ENCODE results near the gene CDKN2AIPNL.

The CDKN2AIPNL gene, protein sequence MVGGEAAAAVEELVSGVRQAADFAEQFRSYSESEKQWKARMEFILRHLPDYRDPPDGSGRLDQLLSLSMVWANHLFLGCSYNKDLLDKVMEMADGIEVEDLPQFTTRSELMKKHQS

DNA sequence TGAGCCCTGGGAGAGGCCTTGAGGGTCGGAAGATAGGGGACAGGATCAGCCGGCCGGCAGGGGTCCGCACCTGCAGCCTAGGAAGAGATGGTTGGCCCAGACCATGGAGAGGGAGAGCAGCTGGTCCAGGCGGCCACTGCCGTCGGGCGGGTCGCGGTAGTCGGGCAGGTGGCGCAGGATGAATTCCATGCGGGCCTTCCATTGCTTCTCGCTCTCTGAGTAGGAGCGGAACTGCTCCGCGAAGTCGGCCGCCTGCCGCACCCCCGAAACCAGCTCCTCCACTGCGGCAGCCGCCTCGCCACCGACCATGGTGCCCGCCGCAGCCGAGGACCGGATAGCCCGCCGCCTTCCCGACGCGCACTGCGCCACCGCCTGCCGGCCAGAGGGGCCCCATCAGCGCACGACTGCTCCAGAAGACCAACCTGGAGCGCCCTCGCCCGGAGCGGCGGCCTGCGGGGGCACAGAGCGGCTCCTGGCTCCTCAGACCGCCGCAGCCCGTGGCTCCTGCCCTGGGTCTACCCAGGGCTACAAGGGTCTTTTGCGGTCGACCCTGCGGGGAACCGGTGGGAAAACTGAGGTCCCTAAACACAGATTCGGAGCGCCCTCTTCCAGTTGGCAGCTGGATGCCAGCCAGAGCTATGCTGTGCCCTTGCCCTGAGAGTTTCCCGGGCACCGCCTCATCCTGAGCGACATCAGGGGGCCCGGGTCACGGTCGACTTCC is at the start of gene CDKN2AIPNL:
CDKN2AIPNL (minus strand) TSS at position 336 of the 721 bp plus-strand sequence; CDS start at position 309, 27 bp downstream.
- DNase-seq (ENCODE audit: low spot score), result peak; percentile 87

DNA sequence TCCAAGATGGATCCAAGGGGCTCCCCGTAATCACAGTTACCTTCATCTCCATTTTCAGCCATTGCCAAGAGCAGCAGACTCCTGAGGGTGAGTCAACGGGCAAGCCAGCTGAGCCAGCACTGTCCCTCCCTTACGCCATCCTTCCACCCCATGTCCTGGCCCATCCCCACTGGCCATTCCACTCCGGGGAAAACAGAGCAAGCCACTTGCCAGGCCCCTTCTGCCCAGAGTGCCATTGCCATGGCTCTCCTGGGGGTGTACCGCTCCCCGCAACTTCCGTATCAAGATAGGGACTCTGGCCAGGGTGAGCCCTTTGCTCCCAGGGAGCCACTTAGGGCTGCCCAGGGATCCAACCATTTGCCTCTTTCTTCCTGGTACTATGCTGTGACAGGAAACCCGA is 48.9 kb upstream of the CDKN2AIPNL start:
- DNase-seq (ENCODE audit: low spot score), result no peak

DNA sequence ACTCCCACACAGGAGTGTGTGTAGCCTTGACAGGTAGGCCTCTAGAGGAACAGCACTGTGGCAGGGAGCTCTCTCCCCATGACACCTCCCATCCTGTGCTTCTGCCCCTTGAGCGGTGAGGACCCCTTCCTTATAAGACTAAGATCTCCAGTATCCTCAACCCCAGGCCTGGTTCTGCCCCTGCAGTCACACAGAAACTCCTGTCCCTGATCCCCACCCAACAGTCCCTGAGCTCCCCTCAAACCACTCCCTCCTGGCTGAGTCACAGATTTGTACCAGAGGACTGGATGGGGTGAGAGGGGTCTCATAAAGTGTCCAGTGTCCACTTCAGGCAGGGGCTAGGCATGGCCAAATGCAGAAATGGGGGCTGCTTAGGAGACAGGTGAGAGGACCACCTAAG is 47.8 kb upstream of the CDKN2AIPNL start:
- no peak for DNase-seq (ENCODE audit: low spot score)

DNA sequence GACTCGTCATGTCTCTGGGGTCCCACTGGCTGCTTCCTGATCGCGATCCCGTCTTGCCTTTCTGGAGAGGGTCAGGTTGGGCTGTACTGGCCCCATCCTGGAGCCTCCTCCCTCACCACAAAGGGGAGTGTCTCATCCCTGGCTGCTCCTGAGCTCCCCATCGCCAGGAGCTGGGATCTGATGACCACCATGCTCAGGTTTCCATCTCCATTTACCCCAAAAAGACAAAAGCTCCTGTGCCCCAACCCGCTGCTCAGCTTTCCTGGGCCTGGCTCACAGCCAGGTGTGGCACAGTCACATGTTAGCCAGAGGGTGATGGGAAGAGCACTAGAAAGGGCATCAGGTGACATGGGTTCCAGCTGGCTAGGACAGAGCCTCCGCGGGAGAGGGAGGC is 47.3 kb upstream of the CDKN2AIPNL start:
- no peak for DNase-seq (ENCODE audit: low spot score)

DNA sequence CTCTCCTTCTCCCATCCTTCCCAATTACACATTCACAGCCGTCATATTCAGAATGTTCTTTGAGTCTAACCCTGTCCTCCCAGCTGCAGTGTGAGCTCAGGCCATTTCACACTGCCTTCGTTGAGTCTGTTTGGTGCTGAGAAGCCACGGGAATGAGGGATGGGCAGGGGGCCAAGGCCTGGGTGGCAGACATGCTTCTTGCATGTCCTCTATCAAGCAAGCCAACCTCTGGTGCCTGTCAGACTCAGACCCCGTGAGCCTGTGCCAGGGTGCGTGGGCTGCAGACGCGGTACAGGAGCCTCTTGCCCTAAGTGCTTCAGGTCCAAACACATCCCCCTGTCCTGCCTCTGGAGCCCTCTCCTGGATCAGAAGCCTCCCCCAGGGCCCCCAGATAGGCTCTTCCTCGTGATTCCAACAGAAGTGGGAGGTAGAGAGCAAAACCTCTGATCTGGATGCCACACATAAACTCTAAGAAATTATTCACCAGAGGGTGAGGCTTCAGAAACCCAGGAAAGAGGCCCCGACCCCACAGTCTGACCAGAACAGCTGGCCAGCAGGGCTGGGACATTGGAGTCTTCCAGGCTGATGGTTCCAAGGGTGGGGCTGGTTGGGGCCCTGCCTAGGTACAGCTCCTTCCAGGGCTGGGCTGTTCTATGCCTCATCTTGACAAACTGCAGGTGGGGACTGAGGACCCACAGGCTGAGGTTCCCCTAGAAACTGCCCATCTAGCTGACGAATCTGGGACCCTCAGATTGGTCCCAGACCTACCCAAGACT is 46.7 kb upstream of the CDKN2AIPNL start:
- no peak for DNase-seq (ENCODE audit: low spot score)

DNA sequence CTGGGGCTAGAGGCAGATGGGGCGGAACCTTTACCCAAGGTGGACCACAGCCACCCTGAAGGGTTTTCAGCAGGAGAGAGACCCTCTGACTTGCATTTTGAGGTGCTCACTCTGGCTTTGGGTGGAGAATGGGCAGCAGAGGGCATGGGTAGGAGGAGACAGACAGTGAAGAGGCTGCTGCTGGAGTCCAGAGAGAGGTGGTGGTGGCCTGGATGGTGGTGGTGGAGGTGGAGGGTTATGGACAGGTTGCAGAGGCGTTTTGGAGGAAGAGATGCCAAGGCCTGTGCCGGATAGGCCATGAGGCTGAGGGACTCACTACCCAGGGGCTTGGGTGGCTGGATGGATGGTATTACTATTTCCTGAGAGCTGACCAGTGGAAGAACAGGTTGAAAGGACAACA is 46.1 kb upstream of the CDKN2AIPNL start:
- no peak for DNase-seq (ENCODE audit: low spot score)

DNA sequence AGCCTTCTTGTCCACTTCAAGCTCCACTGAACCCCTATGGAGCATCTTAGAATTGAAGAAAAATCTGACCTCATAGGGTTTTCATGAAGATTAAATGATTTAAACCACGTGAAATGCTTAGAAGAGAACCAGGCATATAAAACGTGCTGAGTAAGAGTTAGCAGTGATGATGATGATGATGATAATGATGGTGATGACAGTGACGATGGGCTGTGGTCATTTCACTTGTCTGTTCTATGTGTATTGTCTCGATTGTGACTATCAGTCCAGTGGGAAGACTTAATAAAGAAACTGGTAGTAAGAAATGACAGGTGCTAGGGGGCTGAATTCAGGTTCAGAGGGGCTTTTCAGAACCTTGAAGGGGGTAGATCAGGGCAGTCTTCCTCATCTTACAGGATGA is 45.1 kb upstream of the CDKN2AIPNL start:
- DNase-seq (ENCODE audit: low spot score), result no peak

DNA sequence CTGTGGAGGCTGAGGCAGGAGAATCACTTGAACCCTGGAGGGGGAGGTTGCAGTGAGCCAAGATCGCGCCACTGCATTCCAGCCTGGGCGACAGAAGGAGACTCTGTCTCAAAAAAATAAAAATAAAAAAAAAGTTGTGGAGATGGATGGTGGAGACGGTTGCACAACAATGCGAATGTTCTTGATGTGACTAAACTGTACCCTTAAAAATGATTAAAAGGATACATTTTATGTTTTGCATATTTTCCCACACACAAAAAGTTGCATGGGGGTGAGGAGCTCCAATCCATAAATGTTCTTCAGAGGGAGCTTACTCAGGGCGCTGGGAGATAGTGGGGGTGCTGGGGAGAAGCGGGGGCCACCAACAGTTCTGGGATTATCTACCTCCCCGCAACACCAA is 43.8 kb upstream of the CDKN2AIPNL start:
- DNase-seq (ENCODE audit: low spot score), result no peak

DNA sequence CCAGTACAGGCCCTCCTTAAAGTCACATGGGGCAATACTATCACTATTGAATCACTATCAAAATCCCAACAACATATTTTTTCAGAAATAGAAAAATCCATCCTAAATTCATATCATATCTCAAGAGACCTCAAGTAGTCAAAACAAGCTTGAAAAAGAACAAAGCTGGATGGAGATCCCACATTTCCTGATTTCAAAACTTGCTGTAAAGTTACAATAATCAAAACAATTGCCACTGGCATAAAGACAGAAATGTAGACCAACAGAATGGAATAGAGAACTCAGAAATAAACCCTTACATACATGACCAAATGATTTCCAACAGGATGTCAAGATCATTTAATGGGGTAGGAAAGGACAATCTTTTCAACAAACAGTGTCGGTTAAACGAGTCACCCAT is 41.3 kb upstream of the CDKN2AIPNL start:
- DNase-seq (ENCODE audit: low spot score), result no peak

DNA sequence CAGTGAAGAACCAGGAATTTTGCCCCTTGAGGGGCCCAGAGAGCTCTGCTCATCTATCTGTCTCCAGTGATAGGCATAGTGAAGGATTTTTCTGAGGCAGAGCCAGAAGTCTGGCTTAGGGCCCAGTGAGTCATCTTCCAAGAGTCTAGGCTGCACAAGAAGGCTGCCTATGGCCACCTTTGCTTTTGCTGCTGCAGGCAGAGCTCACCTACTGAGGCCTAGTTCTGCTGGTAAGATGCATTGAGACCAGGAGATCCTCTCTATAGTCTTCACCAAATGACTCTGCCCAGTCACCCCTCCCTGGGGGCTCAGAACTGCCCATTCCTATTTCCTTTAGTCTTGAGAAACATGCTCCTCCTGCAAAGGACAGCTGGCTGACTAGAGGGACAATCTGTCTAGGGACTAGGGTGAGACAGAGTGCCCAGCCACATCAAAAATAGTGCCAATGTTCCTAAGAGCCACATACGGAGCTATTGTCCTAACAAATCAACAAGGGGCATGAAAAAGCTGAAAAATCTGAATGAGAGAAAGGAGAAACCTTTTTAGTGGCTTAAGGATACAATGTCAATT is 40.3 kb upstream of the CDKN2AIPNL start:
- DNase-seq (ENCODE audit: low spot score), result no peak

DNA sequence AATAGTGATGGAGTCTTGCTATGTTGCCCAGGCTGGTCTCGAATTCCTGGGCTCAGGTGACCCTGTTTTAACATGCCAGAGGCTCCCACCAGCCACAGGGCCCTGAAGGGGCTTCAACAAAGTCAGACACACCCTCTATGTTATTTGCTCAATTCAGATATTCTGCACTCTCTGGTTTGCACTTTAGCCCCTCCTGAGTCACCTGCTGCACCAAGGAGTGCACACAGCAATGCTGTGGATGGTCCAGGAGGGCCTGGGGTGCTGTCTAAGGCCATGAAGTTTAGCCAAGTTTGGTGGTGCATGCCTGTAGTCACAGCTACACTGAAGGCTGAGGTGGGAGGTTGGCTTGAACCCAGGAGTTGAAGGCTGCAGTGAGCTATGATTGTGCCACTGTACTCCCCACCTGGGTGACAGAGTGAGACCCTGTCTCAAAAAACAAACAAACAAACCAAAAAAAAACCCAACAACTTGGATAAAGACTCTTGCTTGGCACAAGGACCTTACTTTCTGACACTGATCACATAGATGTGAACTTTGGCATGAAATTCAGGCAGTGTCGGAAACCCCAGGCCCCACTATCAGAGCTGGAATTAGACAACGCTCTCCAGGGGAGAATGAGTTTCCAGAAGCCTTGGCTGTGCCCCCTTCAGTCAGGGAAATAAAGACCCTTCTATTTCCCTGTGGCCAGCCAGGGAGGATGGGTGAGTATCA is 39.7 kb upstream of the CDKN2AIPNL start:
- DNase-seq (ENCODE audit: low spot score), result no peak

DNA sequence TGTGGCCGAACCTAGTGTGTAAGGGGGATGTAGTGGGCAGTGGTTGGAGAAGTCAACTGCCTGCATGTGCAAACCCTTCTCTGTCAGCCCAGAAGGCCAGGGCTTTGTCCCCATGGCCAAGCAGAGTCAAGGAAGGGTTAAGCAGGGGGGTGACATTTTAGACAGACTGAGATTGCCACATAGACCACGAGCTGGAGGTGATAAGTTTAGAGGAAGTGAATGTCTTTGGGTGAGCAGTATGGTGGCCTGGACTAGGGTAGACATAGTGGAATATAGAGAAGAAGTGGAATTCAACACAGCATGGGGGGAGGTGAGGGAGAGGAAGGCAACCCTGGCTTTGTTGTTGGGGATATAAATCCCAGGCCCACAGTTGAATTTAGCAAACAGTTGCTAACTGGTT is 38.7 kb upstream of the CDKN2AIPNL start:
- no peak for DNase-seq (ENCODE audit: low spot score)

DNA sequence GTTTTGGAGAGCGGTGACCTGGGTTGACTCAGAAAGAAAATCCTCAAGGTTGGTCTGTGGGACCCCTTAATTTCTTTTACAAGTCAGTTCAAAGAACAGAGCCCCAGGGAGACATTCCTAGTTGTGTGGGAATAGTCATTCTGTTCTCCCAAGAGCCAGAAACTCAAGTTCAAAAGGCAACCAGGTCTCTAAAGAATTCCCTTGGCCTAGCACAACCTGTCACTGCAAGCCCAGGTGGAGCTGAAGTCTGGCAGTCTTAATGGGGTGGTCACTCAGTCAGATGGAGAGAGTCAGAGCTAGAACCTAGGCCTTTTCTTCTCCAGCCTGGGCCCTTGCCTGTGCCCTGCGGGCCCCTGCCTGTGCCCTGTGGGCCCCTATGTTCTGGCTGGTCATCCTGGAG is 37.5 kb upstream of the CDKN2AIPNL start:
- no peak for DNase-seq (ENCODE audit: low spot score)

DNA sequence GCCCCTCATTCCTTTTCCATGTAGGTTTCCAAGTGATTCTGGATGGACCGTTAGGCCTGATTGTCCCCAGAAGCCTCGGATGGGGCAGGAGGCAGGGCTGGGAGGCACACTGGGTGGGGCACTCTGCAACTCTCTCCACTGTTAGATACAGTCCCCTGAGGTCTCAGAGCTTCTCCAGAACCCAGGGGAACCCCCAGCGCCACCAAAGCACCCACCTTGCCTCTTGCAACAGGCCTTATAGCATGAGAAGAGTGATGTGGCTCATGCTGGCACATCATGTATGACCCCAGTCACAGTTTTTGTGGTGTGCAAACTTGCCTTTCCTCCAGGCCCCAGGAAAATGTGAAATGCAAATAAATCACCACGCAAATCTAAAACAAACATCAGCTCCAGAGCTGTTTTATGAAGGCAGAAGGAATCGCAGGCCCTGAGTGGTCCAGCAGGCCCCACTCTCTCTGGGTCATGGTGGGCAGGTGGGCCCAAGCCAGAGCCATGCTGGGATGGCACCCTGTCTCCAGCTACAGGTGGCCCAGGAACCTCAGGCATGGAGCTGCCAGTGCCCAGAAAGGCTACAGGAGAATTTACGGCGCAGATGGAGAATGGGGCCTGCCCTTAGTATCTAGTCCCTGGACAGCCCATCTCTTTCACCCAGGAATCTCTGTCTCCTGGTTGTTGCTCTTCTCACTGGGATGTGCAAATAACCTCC is 36.3 kb upstream of the CDKN2AIPNL start:
- no peak for DNase-seq (ENCODE audit: low spot score)

DNA sequence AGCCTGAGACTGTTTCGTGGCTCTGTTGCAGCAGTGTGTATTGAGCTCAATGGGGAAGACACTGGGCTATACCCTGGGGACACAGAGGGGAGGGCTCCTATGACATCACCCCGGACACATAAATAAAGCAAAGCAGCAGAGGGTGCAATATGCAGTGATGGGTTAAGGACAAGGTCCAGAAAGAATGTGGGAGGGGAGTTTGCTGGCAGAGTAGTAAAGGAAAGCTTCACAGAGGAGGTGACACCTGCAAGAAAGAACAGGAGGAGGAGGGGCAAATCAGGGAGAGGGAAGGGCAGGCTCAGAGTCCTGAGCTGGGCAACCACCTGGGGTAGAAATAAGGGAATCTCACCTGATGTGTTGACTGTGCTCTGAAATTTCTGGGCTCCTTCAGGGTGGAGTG is 35.3 kb upstream of the CDKN2AIPNL start:
- DNase-seq (ENCODE audit: low spot score), result peak; percentile 70

DNA sequence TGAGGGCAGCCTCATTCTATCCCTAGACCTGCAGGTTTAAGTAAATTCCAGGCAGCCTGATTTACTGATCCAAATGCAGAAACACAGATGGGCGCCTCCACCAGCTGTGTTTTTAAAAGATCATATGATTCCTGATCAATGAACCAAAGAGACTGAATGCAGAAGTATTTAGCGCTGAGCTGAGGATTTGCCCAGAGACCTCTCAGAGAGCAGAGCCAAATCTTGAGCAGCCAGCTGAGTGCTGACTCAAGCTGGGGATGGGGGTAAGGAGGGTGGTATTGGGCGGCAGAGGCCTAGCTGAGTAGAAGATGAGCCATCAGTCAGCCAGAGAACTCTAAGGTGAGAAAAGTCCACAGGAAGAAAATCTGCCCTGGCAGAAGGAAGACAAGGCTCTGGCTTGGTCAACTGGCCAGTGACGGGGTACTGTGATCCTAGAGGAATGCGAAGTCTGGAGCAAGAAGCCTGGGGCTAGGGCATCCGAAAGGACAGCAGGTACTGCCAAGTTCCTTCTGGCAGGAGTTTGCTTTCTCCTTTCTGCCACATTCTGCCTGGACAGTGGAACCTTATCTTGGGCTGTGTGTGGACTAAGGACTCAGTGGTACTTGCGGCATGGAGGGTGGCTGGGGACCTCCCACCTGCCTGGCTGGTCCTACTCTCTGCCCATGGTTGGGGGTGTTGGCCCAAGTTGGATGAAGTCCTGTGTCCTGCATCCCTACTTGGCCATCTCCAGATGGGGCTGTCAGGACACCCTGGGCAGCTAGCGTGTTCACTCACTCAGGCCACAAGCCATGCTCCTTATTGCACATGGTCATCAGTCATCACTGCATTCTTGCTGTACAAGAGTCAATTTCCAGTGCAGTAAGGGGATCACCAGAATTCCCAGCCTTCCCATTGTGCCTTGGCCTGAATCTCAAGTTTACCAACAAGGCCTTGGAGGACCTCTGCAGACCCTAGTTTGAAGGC is 34.5 kb upstream of the CDKN2AIPNL start:
- peak; percentile 75 for DNase-seq (ENCODE audit: low spot score)

DNA sequence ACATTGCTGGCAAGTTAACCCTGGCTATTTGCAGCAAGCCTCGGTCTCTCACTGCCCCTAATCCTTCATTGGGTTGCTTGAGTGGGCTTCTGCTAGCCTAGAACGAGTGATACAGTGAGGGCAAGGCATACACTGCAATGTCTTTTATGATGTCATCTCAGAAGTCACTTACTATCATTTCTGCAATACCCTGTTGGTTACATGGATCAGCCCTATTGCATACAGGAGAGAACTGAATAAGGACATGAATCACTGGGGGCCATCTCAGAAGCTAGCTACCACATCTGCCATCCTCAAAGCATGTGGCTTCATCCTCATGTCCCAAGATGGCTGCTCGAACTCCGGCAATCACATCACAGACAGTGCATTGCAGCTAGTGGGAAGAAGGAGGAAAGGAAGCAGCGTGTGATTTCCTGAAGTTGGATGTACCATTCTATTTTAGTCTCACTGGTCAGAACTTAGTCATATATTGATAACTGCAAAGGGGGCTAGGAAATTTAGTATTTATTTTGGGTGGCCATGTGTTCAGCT is 33.3 kb upstream of the CDKN2AIPNL start:
- no peak for DNase-seq (ENCODE audit: low spot score)

DNA sequence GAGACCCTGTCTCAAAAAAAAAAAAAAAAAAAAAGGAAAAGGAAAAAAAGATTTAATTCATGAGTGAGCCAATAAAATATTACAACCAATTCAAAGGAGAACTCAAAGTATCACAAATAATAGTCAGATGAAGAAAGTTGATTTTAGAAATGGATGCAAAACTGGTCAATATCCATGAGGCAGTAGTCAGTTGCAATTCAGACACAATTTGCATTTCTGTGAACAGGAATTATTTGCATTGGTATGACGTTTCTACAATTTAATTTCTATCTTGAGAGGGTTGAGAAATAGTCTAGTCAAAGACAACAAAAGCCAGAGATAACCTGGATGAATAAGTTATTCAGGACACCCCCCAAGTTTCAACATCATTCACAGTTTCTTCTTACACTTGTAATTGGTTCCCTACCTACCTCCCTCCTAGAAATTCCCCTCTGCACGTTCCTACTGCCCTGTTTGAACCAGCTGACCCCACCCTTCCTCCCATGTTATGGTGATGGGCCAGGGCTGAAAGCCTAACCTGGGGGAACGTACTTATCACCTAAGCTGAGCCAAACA is 28.6 kb upstream of the CDKN2AIPNL start:
- no peak for DNase-seq (ENCODE audit: low spot score)

DNA sequence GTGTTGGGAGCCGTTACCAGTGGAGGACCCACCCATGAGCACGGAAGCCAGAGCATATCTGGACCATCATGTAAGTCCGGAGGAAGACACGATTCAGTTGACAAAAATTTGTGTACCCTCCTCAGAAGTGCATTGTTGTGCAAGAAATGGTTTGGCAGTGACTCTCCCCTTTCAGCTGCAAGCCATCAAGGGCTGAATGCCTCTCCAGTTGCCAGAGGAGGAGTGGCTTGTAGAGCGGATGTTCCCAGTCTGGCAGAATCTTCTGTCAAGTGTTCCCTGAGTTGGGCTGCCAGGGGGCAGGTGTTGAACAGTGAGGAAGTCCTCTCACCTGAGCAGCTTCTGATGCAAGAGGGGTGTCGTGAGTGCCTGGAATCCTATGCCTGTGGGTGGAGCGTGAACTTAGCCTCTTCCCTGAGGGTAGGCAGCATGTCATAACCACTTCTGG is 27.6 kb upstream of the CDKN2AIPNL start:
- DNase-seq (ENCODE audit: low spot score), result no peak

DNA sequence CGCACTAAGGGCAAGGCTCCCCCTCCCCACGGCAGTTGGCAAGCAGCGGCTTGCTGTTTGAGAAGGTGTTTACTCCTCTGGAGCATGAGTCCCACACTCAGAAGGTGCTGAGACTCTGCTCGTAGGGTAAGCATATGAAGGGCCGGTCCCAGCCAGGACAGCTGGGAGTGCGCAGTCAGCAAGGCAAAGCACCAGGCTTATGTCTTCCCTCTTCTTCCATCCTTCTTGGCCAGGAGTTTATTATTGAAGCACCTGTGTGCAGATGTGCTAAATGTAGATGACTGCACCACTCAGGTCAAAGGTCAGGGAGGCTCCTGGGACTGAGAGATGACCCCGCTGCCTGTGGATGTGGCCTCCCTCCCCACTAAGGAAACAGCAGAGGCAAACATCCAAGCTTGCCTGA is 27.0 kb upstream of the CDKN2AIPNL start:
- no peak for DNase-seq (ENCODE audit: low spot score)
